ENCODE results near the gene DLX5. TPM values are rescaled to one million over a fixed set of nuclear protein-coding genes. Genes with fewer than 3 reads are reported as not detected.

Gene DLX5
- total and polyA plus RNA-seq, 2 donors (not counting 1 experiment from before 2014, with no cell fraction given) = not detected

- ATAC-seq (ENCODE audit: low read depth) = no peak
Observed at GRCh38 chr7:96985992-96986391, 38.6 kb downstream of the DLX5 start.

GRCh38 chr7:96982586-96982985 lies 42.0 kb downstream of the DLX5 start:
- peaks cover 25% of the 10 kb centered on the region for H3K27me3 Mint-ChIP-seq
- no peak overlapping the region for H3K27ac Mint-ChIP-seq
- Histone ChIP-seq H3K27me3 (replicated peaks in 1 of 4; ENCODE audit: control extremely low read depth in 1 of 4, control insufficient read depth in 3 of 4, insufficient read depth in 4 of 4, low read length in 3 of 4) (peaks cover 0 to 5% (median 3%) of the 10 kb centered on the region in 4 experiments), H3K9me3 (ENCODE audit: control extremely low read depth in 1 of 3, control insufficient read depth in 2 of 3, insufficient read depth in 1 of 3, low read length in 2 of 3) (peaks cover 0 to 4% (median 0%) of the 10 kb centered on the region in 3 donors), H3K9ac (ENCODE audit: low read length) (no peak overlapping the region), H3K4me1 (ENCODE audit: control insufficient read depth in 2 of 2, insufficient read depth in 2 of 2, low read length in 2 of 2) (no peaks in the 10 kb centered on the region), H3K4me2 (replicated peaks; ENCODE audit: low read depth, low read length, poor library complexity, severe bottlenecking) (no peak overlapping the region), H3K79me2 (ENCODE audit: control insufficient read depth, insufficient read depth, low read length) (no peaks in the 10 kb centered on the region), H2AFZ (ENCODE audit: insufficient read depth, low read depth, low read length, poor library complexity, severe bottlenecking) (no peak overlapping the region), H3K27ac (ENCODE audit: low read length in 2 of 2) (no peak overlapping the region), H4K20me1 (ENCODE audit: control insufficient read depth, insufficient read depth, low read length, poor library complexity, severe bottlenecking) (no peaks in the 10 kb centered on the region), H3K36me3 (replicated peaks in 1 of 2; ENCODE audit: control extremely low read depth in 1 of 2, control insufficient read depth in 1 of 2, extremely low read depth in 1 of 2, insufficient read depth in 2 of 2, low read length in 1 of 2) (no peaks in the 10 kb centered on the region), H3K4me3 (ENCODE audit: control extremely low read depth in 1 of 5, extremely low read depth in 1 of 5, insufficient read depth in 1 of 5, low read depth in 2 of 5, low read length in 4 of 5) (no peak overlapping the region)
- ATAC-seq (ENCODE audit: low read depth) (no peak), DNase-seq (no peak)
- TF ChIP-seq EZH2 (IDR thresholded peaks at IDR 0.05; ENCODE audit: borderline replicate concordance, insufficient read depth, low read depth, low read length, poor library complexity, severe bottlenecking) (no peak), CTCF (IDR thresholded peaks at IDR 0.05) (no peak)
- POLR2A ChIA-PET = no interaction called here
- CTCF ChIA-PET = interaction anchor here (0.9 kb wide), 1 partner anchor 517 kb away, joined by 3 read pairs; no protein-coding TSS in a partner anchor
- H3K4me1 Mint-ChIP-seq = no peaks in the 10 kb centered on the region
- WGBS (ENCODE audit: insufficient coverage) = 100% methylated on average over 1 of the region's 1 CpG
- no peaks in the 10 kb centered on the region for H3K9me3 Mint-ChIP-seq (ENCODE audit: insufficient read depth)
- intact Hi-C loops (cut with micrococcal nuclease) = no loop called here
- H3K4me3 Mint-ChIP-seq = no peak overlapping the region

More at GRCh38 chr7:96985992-96986391, 38.6 kb downstream of the DLX5 start:
- Histone ChIP-seq H3K36me3 (replicated peaks in 1 of 2; ENCODE audit: control extremely low read depth in 1 of 2, control insufficient read depth in 1 of 2, extremely low read depth in 1 of 2, insufficient read depth in 2 of 2, low read length in 1 of 2) (no peaks in the 10 kb centered on the region), H4K20me1 (ENCODE audit: control insufficient read depth, insufficient read depth, low read length, poor library complexity, severe bottlenecking) (no peaks in the 10 kb centered on the region), H3K4me1 (ENCODE audit: control insufficient read depth in 2 of 2, insufficient read depth in 2 of 2, low read length in 2 of 2) (no peaks in the 10 kb centered on the region), H3K9me3 (ENCODE audit: control extremely low read depth in 1 of 3, control insufficient read depth in 2 of 3, insufficient read depth in 1 of 3, low read length in 2 of 3) (peaks cover 0 to 5% (median 0%) of the 10 kb centered on the region in 3 donors), H3K4me2 (replicated peaks; ENCODE audit: low read depth, low read length, poor library complexity, severe bottlenecking) (no peak overlapping the region), H3K9ac (ENCODE audit: low read length) (no peak overlapping the region), H3K27me3 (replicated peaks in 1 of 4; ENCODE audit: control extremely low read depth in 1 of 4, control insufficient read depth in 3 of 4, insufficient read depth in 4 of 4, low read length in 3 of 4) (peaks cover 0 to 27% (median 17%) of the 10 kb centered on the region in 4 experiments), H2AFZ (ENCODE audit: insufficient read depth, low read depth, low read length, poor library complexity, severe bottlenecking) (no peak overlapping the region), H3K79me2 (ENCODE audit: control insufficient read depth, insufficient read depth, low read length) (no peaks in the 10 kb centered on the region), H3K4me3 (ENCODE audit: control extremely low read depth in 1 of 5, extremely low read depth in 1 of 5, insufficient read depth in 1 of 5, low read depth in 2 of 5, low read length in 4 of 5) (no peak overlapping the region), H3K27ac (ENCODE audit: low read length in 2 of 2) (no peak overlapping the region)
- no peak overlapping the region for H3K27ac Mint-ChIP-seq
- H3K4me3 Mint-ChIP-seq = no peak overlapping the region
- WGBS (ENCODE audit: insufficient coverage) = no CpG with 5 or more reads among the region's 1 CpG
- no peaks in the 10 kb centered on the region for H3K4me1 Mint-ChIP-seq
- ChIA-PET CTCF (interaction anchor here (0.6 kb wide), 1 partner anchor 133 kb away, joined by 3 read pairs; no protein-coding TSS in a partner anchor), POLR2A (no interaction called here)
- H3K9me3 Mint-ChIP-seq (ENCODE audit: insufficient read depth) = no peaks in the 10 kb centered on the region
- peaks cover 41% of the 10 kb centered on the region for H3K27me3 Mint-ChIP-seq
- intact Hi-C loops (cut with micrococcal nuclease) = no loop called here
- no peak for DNase-seq
- TF ChIP-seq CTCF (IDR thresholded peaks at IDR 0.05) (no peak), EZH2 (IDR thresholded peaks at IDR 0.05; ENCODE audit: borderline replicate concordance, insufficient read depth, low read depth, low read length, poor library complexity, severe bottlenecking) (no peak)
